VCaP (cell line): ENCODE measurements around the gene FNDC3B.

Experiments
- H3K27ac ChIP-seq: fragments of 450-650 bp; 2 replicates; pipeline ENCODE4 v1.5.1; 2017
- TF ChIP-seq, protein P1 (sequence below): fragments of 450-650 bp; conservative IDR thresholded peaks from 2 replicates; pipeline ENCODE4 v1.5.1; 2017; ENCODE audit warnings: mild to moderate bottlenecking, moderate library complexity

Gene FNDC3B

DNA sequence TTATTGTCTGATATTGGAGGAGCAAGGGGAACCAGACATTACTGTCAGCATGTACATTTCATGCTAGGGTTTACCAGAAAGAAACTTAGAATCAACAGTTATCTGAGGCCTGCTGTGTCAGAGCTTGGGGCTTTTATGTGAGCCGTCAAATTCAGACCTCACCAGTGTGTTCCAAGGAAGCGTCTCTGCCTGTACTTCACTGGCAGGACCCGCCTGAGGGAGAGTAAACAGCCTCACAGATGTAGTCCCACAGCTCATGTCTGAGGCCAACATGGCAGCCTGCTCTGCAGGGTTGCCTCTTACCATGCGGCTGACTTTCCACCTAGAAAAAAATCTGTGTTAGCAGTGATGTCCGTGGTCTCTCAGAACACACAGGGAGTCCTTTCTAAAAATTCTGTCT, 334.5 kb downstream of the FNDC3B start:
- TF ChIP-seq, protein P1, sequence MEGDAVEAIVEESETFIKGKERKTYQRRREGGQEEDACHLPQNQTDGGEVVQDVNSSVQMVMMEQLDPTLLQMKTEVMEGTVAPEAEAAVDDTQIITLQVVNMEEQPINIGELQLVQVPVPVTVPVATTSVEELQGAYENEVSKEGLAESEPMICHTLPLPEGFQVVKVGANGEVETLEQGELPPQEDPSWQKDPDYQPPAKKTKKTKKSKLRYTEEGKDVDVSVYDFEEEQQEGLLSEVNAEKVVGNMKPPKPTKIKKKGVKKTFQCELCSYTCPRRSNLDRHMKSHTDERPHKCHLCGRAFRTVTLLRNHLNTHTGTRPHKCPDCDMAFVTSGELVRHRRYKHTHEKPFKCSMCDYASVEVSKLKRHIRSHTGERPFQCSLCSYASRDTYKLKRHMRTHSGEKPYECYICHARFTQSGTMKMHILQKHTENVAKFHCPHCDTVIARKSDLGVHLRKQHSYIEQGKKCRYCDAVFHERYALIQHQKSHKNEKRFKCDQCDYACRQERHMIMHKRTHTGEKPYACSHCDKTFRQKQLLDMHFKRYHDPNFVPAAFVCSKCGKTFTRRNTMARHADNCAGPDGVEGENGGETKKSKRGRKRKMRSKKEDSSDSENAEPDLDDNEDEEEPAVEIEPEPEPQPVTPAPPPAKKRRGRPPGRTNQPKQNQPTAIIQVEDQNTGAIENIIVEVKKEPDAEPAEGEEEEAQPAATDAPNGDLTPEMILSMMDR, result no peak
- H3K27ac ChIP-seq, result no peak overlapping the region

- H3K27ac ChIP-seq, result no peak overlapping the region
- TF ChIP-seq, protein P1, result no peak
Measured at GRCh38 chr3:172375206-172375850, 335.9 kb downstream of the FNDC3B start.

- no peak overlapping the region for H3K27ac ChIP-seq
- TF ChIP-seq, protein P1, result no peak
Measured at GRCh38 chr3:172376402-172376801, 337.0 kb downstream of the FNDC3B start.

- TF ChIP-seq, protein P1, result no peak
- no peak overlapping the region for H3K27ac ChIP-seq
Measured at GRCh38 chr3:172376881-172377280, 337.5 kb downstream of the FNDC3B start.

GRCh38 chr3:172378439-172378838, 339.1 kb downstream of the FNDC3B start:
- H3K27ac ChIP-seq, result no peak overlapping the region
- TF ChIP-seq, protein P1, result no peak

- TF ChIP-seq, protein P1, result no peak
- no peak overlapping the region for H3K27ac ChIP-seq
Measured at GRCh38 chr3:172379372-172379771, 340.0 kb downstream of the FNDC3B start.

GRCh38 chr3:172380632-172381031, 341.3 kb downstream of the FNDC3B start:
- TF ChIP-seq, protein P1, result no peak
- no peak overlapping the region for H3K27ac ChIP-seq
